ENCODE results near the gene ATP11C. TPM values are rescaled to one million over a fixed set of nuclear protein-coding genes. Genes with fewer than 3 reads are reported as not detected.

ATP11C gene
- total RNA-seq, 1 donor from 2014 or later = 39.1 TPM

Small RNA genes within 50 kb of the gene (small RNA-seq; reads per million reads assigned to genes)
- gene MIR505 (ENCODE audit: low replicate concordance) (25.9 reads per million, percentile 95 among the genes with 10 or more reads in this experiment), gene RF00425 (ENCODE audit: low replicate concordance) (not detected), gene RF01210 (ENCODE audit: low replicate concordance) (not detected), gene RNU6ATAC23P (ENCODE audit: low replicate concordance) (not detected)

Other genes starting within 250 kb of the ATP11C start
- gene MCF2, start 224.9 kb downstream of the ATP11C start, total RNA-seq = 9.1 TPM
- gene CXorf66, start 32.5 kb upstream of the ATP11C start, total RNA-seq = not detected